ENCODE measurements around the gene CKAP5.

CKAP5 gene

DNA sequence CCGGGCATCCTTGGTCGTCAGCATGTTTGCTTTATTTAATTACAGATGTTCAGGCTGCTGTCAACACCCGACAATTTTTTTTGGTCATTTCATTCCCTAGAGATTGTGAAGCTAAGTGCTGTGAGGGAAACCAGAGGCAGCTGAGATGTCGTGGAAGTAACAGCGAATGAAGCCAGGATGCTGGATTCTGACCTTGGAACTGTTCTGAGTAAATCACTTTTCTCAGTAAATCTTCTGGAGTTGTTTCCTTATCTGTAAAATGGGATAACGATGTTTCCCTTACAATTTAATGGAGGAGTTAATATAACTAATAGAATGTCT, 390 bp upstream of the CKAP5 start:
- Histone ChIP-seq H3K27me3 (ENCODE audit: insufficient read depth, low read length, poor library complexity, severe bottlenecking) (no peaks in the 10 kb centered on the region), H3K4me2 (ENCODE audit: low read depth, low read length, poor library complexity, severe bottlenecking) (peak overlapping the region; percentile 84), H4K20me1 (ENCODE audit: insufficient read depth, low read length, poor library complexity, severe bottlenecking) (peaks cover 28% of the 10 kb centered on the region), H3K4me3 (ENCODE audit: low read length, poor library complexity, severe bottlenecking) (peak overlapping the region; percentile 98), H3K79me2 (ENCODE audit: insufficient read depth, low read length) (peaks cover 52% of the 10 kb centered on the region), H3F3A (ENCODE audit: low read depth) (no peaks in the 10 kb centered on the region), H3K36me3 (ENCODE audit: insufficient read depth, low read length) (no peaks in the 10 kb centered on the region), H3K4me1 (ENCODE audit: insufficient read depth, low read length, poor library complexity, severe bottlenecking) (peaks cover 32% of the 10 kb centered on the region), H3K9me3 (ENCODE audit: insufficient read depth, low read depth, low read length) (no peaks in the 10 kb centered on the region), H2AFZ (ENCODE audit: low read length) (peak overlapping the region; percentile 86), H3K9ac (ENCODE audit: low read depth, low read length, poor library complexity, severe bottlenecking) (peak overlapping the region; percentile 92), H3K9me2 (replicated peaks; ENCODE audit: low read depth, low read length) (no peaks in the 10 kb centered on the region)
- TF ChIP-seq EZH2phosphoT487 (IDR thresholded peaks at IDR 0.05; ENCODE audit: borderline replicate concordance) = no peak
- TF ChIP-seq CTCF (conservative IDR thresholded peaks at IDR 0.05; ENCODE audit: low read length) = no peak

- peak overlapping the region; percentile 92 for H3K9ac ChIP-seq (ENCODE audit: low read depth, low read length, poor library complexity, severe bottlenecking)
- no peaks in the 10 kb centered on the region for H3K36me3 ChIP-seq (ENCODE audit: insufficient read depth, low read length)
- no peak for TF ChIP-seq EZH2phosphoT487 (IDR thresholded peaks at IDR 0.05; ENCODE audit: borderline replicate concordance)
- TF ChIP-seq CTCF (conservative IDR thresholded peaks at IDR 0.05; ENCODE audit: low read length) = no peak
- peak overlapping the region; percentile 98 for H3K4me3 ChIP-seq (ENCODE audit: low read length, poor library complexity, severe bottlenecking)
- H3K9me3 ChIP-seq (ENCODE audit: insufficient read depth, low read depth, low read length) = no peaks in the 10 kb centered on the region
- H3K27me3 ChIP-seq (ENCODE audit: insufficient read depth, low read length, poor library complexity, severe bottlenecking) = no peaks in the 10 kb centered on the region
- peak overlapping the region; percentile 82 for H3K4me2 ChIP-seq (ENCODE audit: low read depth, low read length, poor library complexity, severe bottlenecking)
- H3F3A ChIP-seq (ENCODE audit: low read depth) = no peaks in the 10 kb centered on the region
- peaks cover 36% of the 10 kb centered on the region for H4K20me1 ChIP-seq (ENCODE audit: insufficient read depth, low read length, poor library complexity, severe bottlenecking)
- H3K9me2 ChIP-seq (replicated peaks; ENCODE audit: low read depth, low read length) = no peaks in the 10 kb centered on the region
- H3K4me1 ChIP-seq (ENCODE audit: insufficient read depth, low read length, poor library complexity, severe bottlenecking) = peaks cover 42% of the 10 kb centered on the region
- 0 out of 2 replicates have a peak overlapping the region, but pooled peaks have one; percentile 29 for H2AFZ ChIP-seq (ENCODE audit: low read length)
- peaks cover 63% of the 10 kb centered on the region for H3K79me2 ChIP-seq (ENCODE audit: insufficient read depth, low read length)
Measured at GRCh38 chr11:46845440-46845739, 690 bp downstream of the CKAP5 start.

GRCh38 chr11:46840116-46840515, 6.0 kb downstream of the CKAP5 start:
- Histone ChIP-seq H3K4me3 (ENCODE audit: low read length, poor library complexity, severe bottlenecking) (peak overlapping the region; percentile 42), H3K36me3 (ENCODE audit: insufficient read depth, low read length) (no peaks in the 10 kb centered on the region), H3K9ac (ENCODE audit: low read depth, low read length, poor library complexity, severe bottlenecking) (no peak overlapping the region), H3K4me2 (ENCODE audit: low read depth, low read length, poor library complexity, severe bottlenecking) (peak overlapping the region; percentile 82), H3K9me2 (replicated peaks; ENCODE audit: low read depth, low read length) (no peaks in the 10 kb centered on the region), H3K4me1 (ENCODE audit: insufficient read depth, low read length, poor library complexity, severe bottlenecking) (peaks cover 67% of the 10 kb centered on the region), H3F3A (ENCODE audit: low read depth) (no peaks in the 10 kb centered on the region), H3K9me3 (ENCODE audit: insufficient read depth, low read depth, low read length) (no peaks in the 10 kb centered on the region), H3K27me3 (ENCODE audit: insufficient read depth, low read length, poor library complexity, severe bottlenecking) (no peaks in the 10 kb centered on the region), H2AFZ (ENCODE audit: low read length) (no peak overlapping the region), H4K20me1 (ENCODE audit: insufficient read depth, low read length, poor library complexity, severe bottlenecking) (peaks cover 80% of the 10 kb centered on the region), H3K79me2 (ENCODE audit: insufficient read depth, low read length) (peaks cover 100% of the 10 kb centered on the region)
- TF ChIP-seq CTCF (conservative IDR thresholded peaks at IDR 0.05; ENCODE audit: low read length) (no peak), EZH2phosphoT487 (IDR thresholded peaks at IDR 0.05; ENCODE audit: borderline replicate concordance) (no peak)

Measured in Loucy (cell line).